H1 (cell line): ENCODE results near the gene TAF4. TPM values are rescaled to one million over a fixed set of nuclear protein-coding genes. Genes with fewer than 3 reads are reported as not detected.

Experiments used
- CTCF ChIA-PET: fragments of 300-600 bp; sonication (Branson Sonifier 250); formaldehyde crosslinking; loops from one replicate; lab custom pipeline; 2021; ENCODE audit not compliant: partially characterized antibody; lab: Charles Lee
- POLR2A ChIA-PET: fragments of 300-600 bp; sonication (Branson Sonifier 250); formaldehyde crosslinking; loops from one replicate; lab custom pipeline; 2021; ENCODE audit warnings: inconsistent platforms; ENCODE audit not compliant: partially characterized antibody; lab: Charles Lee
- DNase-seq, 2 experiments: peaks; one replicate each; pipeline versions ENCODE4 v3.0.0 to v3.0.0-alpha.2; 2010 to 2022; ENCODE audit warnings: low spot score in 2 of 2, low read depth in 1 of 2, mixed read lengths in 1 of 2
- FAIRE-seq: peaks from 2 replicates; lab custom pipeline; 2011; peaks lifted over from hg19 to GRCh38; lab: Jason Lieb, UNC
- H2AFZ ChIP-seq: 2 replicates; pipeline ENCODE4 v1.8.1; 2012; ENCODE audit warnings: low read length, inconsistent platforms
- H2AK5ac ChIP-seq: 2 replicates; pipeline ENCODE4 v1.6.1; 2013; ENCODE audit warnings: low read depth, low read length
- H2BK120ac ChIP-seq: replicated peaks from 2 replicates; pipeline ENCODE3; 2013; ENCODE audit warnings: low read depth, low read length, inconsistent platforms
- H2BK12ac ChIP-seq: 2 replicates; pipeline ENCODE4 v1.6.1; 2013; ENCODE audit warnings: low read depth, low read length
- H2BK15ac ChIP-seq: 2 replicates; pipeline ENCODE4 v1.6.1; 2013; ENCODE audit warnings: low read length
- H2BK20ac ChIP-seq: 2 replicates; pipeline ENCODE4 v1.6.1; 2013; ENCODE audit warnings: low read length
- H2BK5ac ChIP-seq: 2 replicates; pipeline ENCODE4 v1.6.1; 2013; ENCODE audit warnings: low read depth, low read length
- H3K14ac ChIP-seq: 2 replicates; pipeline ENCODE4 v1.6.1; 2013; ENCODE audit warnings: inconsistent platforms; ENCODE audit not compliant: insufficient read length
- H3K18ac ChIP-seq: 2 replicates; pipeline ENCODE4 v1.6.1; 2013; ENCODE audit warnings: low read length; ENCODE audit errors: extremely low read depth
- H3K23ac ChIP-seq: 2 replicates; pipeline ENCODE4 v1.6.1; 2013; ENCODE audit warnings: inconsistent platforms; ENCODE audit not compliant: insufficient read length
- H3K23me2 ChIP-seq: 2 replicates; pipeline ENCODE4 v1.6.1; 2013; ENCODE audit warnings: low read depth, low read length
- H3K27ac ChIP-seq: 2 replicates; pipeline ENCODE4 v1.6.1; 2011; ENCODE audit warnings: low read depth, low read length, inconsistent platforms
- H3K27me3 ChIP-seq, 4 experiments: replicated peaks in 1 of 4; 1 replicate in 1 of 4; 2 replicates in 3 of 4; pipeline versions ENCODE4 v1.6.1 to v1.8.1; 2011 to 2013; ENCODE audit warnings: low read length in 3 of 4, mild to moderate bottlenecking in 3 of 4, inconsistent platforms in 2 of 4, mixed read lengths in 2 of 4, moderate library complexity in 1 of 4; ENCODE audit not compliant: control insufficient read depth in 3 of 4, insufficient read depth in 3 of 4; ENCODE audit errors: extremely low read depth in 1 of 4
- H3K36me3 ChIP-seq, 4 experiments: 2 replicates each; pipeline versions ENCODE4 v1.6.1 to v1.8.1; 2011 to 2013; ENCODE audit warnings: mild to moderate bottlenecking in 4 of 4, low read length in 3 of 4, moderate library complexity in 2 of 4, control low read depth in 1 of 4, inconsistent platforms in 1 of 4; ENCODE audit not compliant: insufficient read depth in 4 of 4, control insufficient read depth in 2 of 4
- H3K4ac ChIP-seq: replicated peaks from 2 replicates; pipeline ENCODE3; 2013; ENCODE audit warnings: low read length, low read depth, mixed read lengths, inconsistent platforms; ENCODE audit not compliant: insufficient read length
- H3K4me1 ChIP-seq, 4 experiments: replicated peaks in 1 of 4; 1 replicate in 1 of 4; 2 replicates in 3 of 4; pipeline versions ENCODE4 v1.6.1 to v1.8.1; 2011 to 2013; ENCODE audit warnings: low read length in 3 of 4, inconsistent platforms in 2 of 4, mixed read lengths in 1 of 4; ENCODE audit not compliant: insufficient read depth in 4 of 4, control insufficient read depth in 3 of 4
- H3K4me2 ChIP-seq, 2 experiments: 2 replicates each; pipeline versions ENCODE4 v1.6.1 to v1.8.1; 2011 to 2013; ENCODE audit warnings: low read depth in 2 of 2, low read length in 2 of 2, control low read depth in 1 of 2, inconsistent platforms in 1 of 2, mild to moderate bottlenecking in 1 of 2; ENCODE audit not compliant: insufficient read depth in 1 of 2
- H3K4me3 ChIP-seq, 4 experiments: fragments of 200-600, 300-600 bp in 1 of 4; sonication (generic), shearing (Covaris generic), sonication (Bioruptor Twin) in 1 of 4; 2 replicates each; pipeline versions ENCODE4 v1.5.1 to v1.8.1; 2011 to 2016; ENCODE audit warnings: low read length in 4 of 4, low read depth in 3 of 4, control low read depth in 2 of 4, inconsistent platforms in 2 of 4, mild to moderate bottlenecking in 2 of 4, mixed read lengths in 1 of 4, moderate library complexity in 1 of 4; ENCODE audit not compliant: insufficient read depth in 2 of 4; ENCODE audit errors: extremely low read depth in 1 of 4
- H3K56ac ChIP-seq: replicated peaks from 2 replicates; pipeline ENCODE3; 2013; ENCODE audit warnings: low read depth, mild to moderate bottlenecking, mixed read lengths, low read length, inconsistent platforms; ENCODE audit not compliant: insufficient read length
- H3K79me1 ChIP-seq: 2 replicates; pipeline ENCODE4 v1.6.1; 2013; ENCODE audit warnings: low read depth, low read length, control low read depth
- H3K79me2 ChIP-seq, 2 experiments: 2 replicates each; pipeline versions ENCODE4 v1.6.1 to v1.8.1; 2012 to 2013; ENCODE audit warnings: low read length in 2 of 2, mild to moderate bottlenecking in 2 of 2, inconsistent platforms in 1 of 2; ENCODE audit not compliant: insufficient read depth in 2 of 2, control insufficient read depth in 1 of 2
- H3K9ac ChIP-seq, 4 experiments: replicated peaks in 1 of 4; 1 replicate in 1 of 4; 2 replicates in 3 of 4; pipeline versions ENCODE4 v1.6.1 to v1.8.1; 2011 to 2013; ENCODE audit warnings: low read depth in 3 of 4, low read length in 3 of 4, control low read depth in 2 of 4, mild to moderate bottlenecking in 2 of 4, moderate library complexity in 2 of 4, inconsistent platforms in 1 of 4; ENCODE audit errors: extremely low read depth in 1 of 4
- H3K9me3 ChIP-seq, 2 experiments: 2 replicates each; pipeline versions ENCODE4 v1.6.1 to v1.8.1; 2012 to 2013; ENCODE audit warnings: mild to moderate bottlenecking in 2 of 2, moderate library complexity in 2 of 2, control low read depth in 1 of 2, inconsistent platforms in 1 of 2, low read depth in 1 of 2, low read length in 1 of 2, mixed read lengths in 1 of 2; ENCODE audit not compliant: insufficient read depth in 2 of 2
- H4K20me1 ChIP-seq, 2 experiments: replicated peaks in 1 of 2; 2 replicates each; pipeline versions ENCODE3 to v1.8.1; 2011 to 2013; ENCODE audit warnings: inconsistent platforms in 2 of 2, low read length in 2 of 2, mild to moderate bottlenecking in 1 of 2; ENCODE audit not compliant: insufficient read depth in 2 of 2, control insufficient read depth in 1 of 2
- H4K5ac ChIP-seq: 2 replicates; pipeline ENCODE4 v1.6.1; 2013; ENCODE audit warnings: low read length, low read depth, mixed read lengths, inconsistent platforms; ENCODE audit not compliant: insufficient read length
- H4K8ac ChIP-seq: 2 replicates; pipeline ENCODE4 v1.8.0; 2013; ENCODE audit warnings: mild to moderate bottlenecking, moderate library complexity, low read length, inconsistent platforms; ENCODE audit not compliant: insufficient read depth; ENCODE audit errors: extremely low read depth
- H4K91ac ChIP-seq: replicated peaks from 2 replicates; pipeline ENCODE3; 2013; ENCODE audit warnings: low read length, mixed read lengths, inconsistent platforms; ENCODE audit not compliant: insufficient read length
- CBX5 ChIP-seq: fragments of 300-800, 300-1000 bp; sonication (generic); IDR thresholded peaks from 2 replicates; pipeline ENCODE4 v1.7.1; 2016; ENCODE audit warnings: antibody characterized with exemption, low read length, low read depth
- CREB1 ChIP-seq: IDR thresholded peaks from 2 replicates; pipeline ENCODE4 v1.6.1; 2012; ENCODE audit warnings: inconsistent platforms
- FOSL1 ChIP-seq: IDR thresholded peaks from 2 replicates; pipeline ENCODE4 v1.6.1; 2011; ENCODE audit warnings: mild to moderate bottlenecking, low read depth, low read length, moderate library complexity; ENCODE audit not compliant: insufficient read depth
- KDM4A ChIP-seq: IDR thresholded peaks from one replicate; pipeline ENCODE4 v1.7.1; 2012; ENCODE audit warnings: low read depth, mild to moderate bottlenecking, moderate library complexity, low read length, inconsistent platforms; ENCODE audit not compliant: severe bottlenecking
- SAP30 ChIP-seq: fragments of 300-600 bp; sonication (generic); IDR thresholded peaks from 2 replicates; pipeline ENCODE4 v1.7.1; 2012; ENCODE audit warnings: low read length, moderate library complexity, mild to moderate bottlenecking, inconsistent platforms; ENCODE audit not compliant: insufficient read depth, insufficient replicate concordance
- SP4 ChIP-seq: IDR thresholded peaks from 2 replicates; pipeline ENCODE4 v1.6.1; 2012; ENCODE audit warnings: low read length, inconsistent platforms
- TAF1 ChIP-seq: IDR thresholded peaks from 2 replicates; pipeline ENCODE4 v1.6.1; 2011; ENCODE audit warnings: mild to moderate bottlenecking, low read depth, low read length
- TAF7 ChIP-seq: optimal IDR thresholded peaks from 2 replicates; pipeline ENCODE3; 2011; ENCODE audit warnings: low read depth, mild to moderate bottlenecking, inconsistent platforms, low read length, moderate library complexity, borderline replicate concordance
- WGBS, 2 experiments: shearing (Covaris generic) in 1 of 2; methylation state at CpG; one replicate each; pipeline versions ENCODE4 v1.1.6 to v1.1.7; 2013 to 2015; ENCODE audit warnings: low lambda C conversion rate in 2 of 2, mixed read lengths in 2 of 2, inconsistent platforms in 1 of 2, low coverage in 1 of 2, missing lambda C conversion rate in 1 of 2; ENCODE audit not compliant: insufficient replicate concordance in 2 of 2, insufficient coverage in 1 of 2, insufficient read length in 1 of 2; ENCODE audit errors: extremely low coverage in 1 of 2, missing lambda C conversion rate in 1 of 2; 5-methylcytosine and 5-hydroxymethylcytosine counted together
- polyA plus RNA-seq, 7 experiments: library from polyadenylated mRNA; depleted of rRNA in 3 of 7; stranded (reverse) in 5 of 7; unstranded in 2 of 7; fragments of >200 nt in 5 of 7; fragments of 200-250 nt in 2 of 7; gene quantifications; 1 replicate in 5 of 7; 2 replicates in 1 of 7; 4 replicates in 1 of 7; pipeline versions ENCODE4 v1.2.1 to v1.2.3, GENCODE V29; 2011 to 2013; ENCODE audit warnings: missing spikeins in 2 of 7, mixed read lengths in 2 of 7
- total RNA-seq: library from RNA; stranded (reverse); fragmentation: NEBNext Ultra II Directional; extraction: Animal tissue kit (Norgen Biotek cat#: 25700); gene quantifications from 2 replicates; pipeline ENCODE4 v1.2.1, GENCODE V29; 2021

The TAF4 gene
- total and polyA plus RNA-seq, 2 of the 8 experiments (the other 6 are each of a cell fraction or from before 2014, with no cell fraction given), result 16.0 to 30.1 TPM

GRCh38 chr20:61937963-61938838 lies 127.5 kb downstream of the TAF4 start:
- Histone ChIP-seq H3K4me1 (peaks cover 0 to 27% (median 10%) of the 10 kb centered on the region in 4 experiments; a peak in 5 of 7 replicates), H2BK15ac (0 out of 2 replicates have a peak overlapping the region, but pooled peaks have one; percentile 31), H3K56ac (no peak overlapping the region), H2AK5ac (no peak overlapping the region), H3K27me3 (no peaks in the 10 kb centered on the region), H3K4me3 (no peak overlapping the region), H3K9me3 (no peaks in the 10 kb centered on the region), H3K79me1 (no peaks in the 10 kb centered on the region), H4K20me1 (no peaks in the 10 kb centered on the region), H3K23ac (no peak overlapping the region), H3K14ac (no peak overlapping the region), H3K4ac (no peak overlapping the region), H3K9ac (no peak overlapping the region), H2BK5ac (no peak overlapping the region), H3K36me3 (no peaks in the 10 kb centered on the region), H3K4me2 (no peak overlapping the region), H3K79me2 (no peaks in the 10 kb centered on the region), H2BK120ac (no peak overlapping the region), H4K91ac (no peak overlapping the region), H3K27ac (no peak overlapping the region), H4K5ac (no peak overlapping the region)
- ChIA-PET POLR2A (interaction anchor here (1.3 kb wide), 1 partner anchor 12 kb away, joined by 5 read pairs; no protein-coding TSS in a partner anchor), CTCF (interaction anchor here (1.0 to 1.3 kb wide), 2 partner anchors 12 to 30 kb away, joined by 3 to 5 read pairs; no protein-coding TSS in a partner anchor)
- no peak for FAIRE-seq
- WGBS, 2 experiments, result 79% methylated on average over 24 of the region's 31 CpGs; no CpG with 5 or more reads in 1 of the 2 experiments
- DNase-seq, result peak in 1 of 2 experiments; percentile 44
- no peak for TF ChIP-seq SAP30
- TF ChIP-seq CREB1, result no peak
- no peak for TF ChIP-seq TAF7
- TF ChIP-seq KDM4A, result no peak
- TF ChIP-seq SP4, result no peak
- no peak for TF ChIP-seq CBX5
- no peak for TF ChIP-seq TAF1
- TF ChIP-seq FOSL1, result no peak
- TF ChIP-seq, all 59 proteins: peak for 0
- H2AFZ ChIP-seq, result no peak overlapping the region
- peak overlapping the region; percentile 41 for H4K8ac ChIP-seq
- no peaks in the 10 kb centered on the region for H3K23me2 ChIP-seq
- no peak overlapping the region for H2BK12ac ChIP-seq
- H2BK20ac ChIP-seq, result no peak overlapping the region
- H3K18ac ChIP-seq, result no peak overlapping the region
